IMR-90 (cell line): ENCODE measurements around the gene MDC1.

ENCODE experiments used
- CEBPB ChIP-seq: IDR thresholded peaks from 2 replicates; pipeline ENCODE4 v1.6.1; 2012; ENCODE audit warnings: low read depth, low read length, improper control_type of control experiment
- CHD1 ChIP-seq: IDR thresholded peaks from 2 replicates; pipeline ENCODE4 v1.6.1; 2012; ENCODE audit warnings: low read depth, low read length, improper control_type of control experiment
- CTCF ChIP-seq: conservative IDR thresholded peaks from 2 replicates; pipeline ENCODE4 v1.5.1; 2012; ENCODE audit warnings: mild to moderate bottlenecking, low read depth, low read length, improper control_type of control experiment
- NFE2L2 ChIP-seq: fragments of 150-350 bp; IDR thresholded peaks from 2 replicates; pipeline ENCODE4 v1.6.1; 2016; ENCODE audit warnings: low read depth, mild to moderate bottlenecking, low read length
- POLR2A ChIP-seq: IDR thresholded peaks from 2 replicates; pipeline ENCODE4 v1.6.1; 2012; ENCODE audit warnings: mild to moderate bottlenecking, low read depth, low read length
- RAD21 ChIP-seq: IDR thresholded peaks from 2 replicates; pipeline ENCODE4 v1.6.1; 2012; ENCODE audit warnings: low read length, improper control_type of control experiment
- RFX5 ChIP-seq: IDR thresholded peaks from 2 replicates; pipeline ENCODE4 v1.8.0; 2012; ENCODE audit warnings: low read depth, mild to moderate bottlenecking, low read length, moderate library complexity
- SMC3 ChIP-seq: fragments of 150-350 bp; IDR thresholded peaks from 2 replicates; pipeline ENCODE4 v1.6.1; 2016; ENCODE audit warnings: low read depth, mild to moderate bottlenecking, antibody characterized with exemption, low read length, moderate library complexity
- USF2 ChIP-seq: fragments of 150-350 bp; IDR thresholded peaks from 2 replicates; pipeline ENCODE4 v1.6.1; 2017; ENCODE audit warnings: mild to moderate bottlenecking, antibody characterized with exemption, low read length, low read depth

- TF ChIP-seq CTCF = no peak
- TF ChIP-seq USF2 = no peak
- TF ChIP-seq POLR2A = no peak
- no peak for TF ChIP-seq SMC3
- no peak for TF ChIP-seq CEBPB
- no peak for TF ChIP-seq CHD1
- no peak for TF ChIP-seq NFE2L2
- TF ChIP-seq RAD21 = no peak
- TF ChIP-seq RFX5 = no peak
Measured at GRCh38 chr6:30654798-30655742, 62.0 kb downstream of the MDC1 start.
